SW 1271 (cell line): ENCODE data around the gene SYT14.
"Not testable (repeated sequence)": the region's sequence is repeated elsewhere in the genome, so short reads cannot be mapped to it uniquely, and the experiment has no call there.

Experiments used
- DNase-seq, 2 experiments: peaks; one replicate each; lab custom pipeline; 2025; lab: John Stamatoyannopoulos, UW

The SYT14 gene

DNA sequence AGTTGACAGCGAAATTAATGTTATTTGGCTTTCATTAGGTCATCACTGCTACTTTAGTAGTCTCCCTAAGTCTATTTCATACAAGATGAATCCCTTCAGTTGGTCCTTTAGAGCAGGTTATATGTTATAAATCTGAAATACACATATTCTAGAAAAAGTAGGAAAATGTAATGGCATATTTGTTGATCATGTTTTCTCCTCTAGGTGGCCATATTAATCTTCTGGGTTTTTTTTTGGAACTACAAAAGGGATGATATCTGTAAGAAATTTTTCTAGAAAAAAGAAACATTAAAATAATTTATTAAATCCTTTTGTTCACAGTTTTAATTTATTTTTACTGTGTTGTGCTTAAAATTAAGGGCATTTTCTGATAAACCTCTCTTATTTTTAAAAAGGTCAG is 87.9 kb downstream of the SYT14 start:
- no peak for DNase-seq

DNA sequence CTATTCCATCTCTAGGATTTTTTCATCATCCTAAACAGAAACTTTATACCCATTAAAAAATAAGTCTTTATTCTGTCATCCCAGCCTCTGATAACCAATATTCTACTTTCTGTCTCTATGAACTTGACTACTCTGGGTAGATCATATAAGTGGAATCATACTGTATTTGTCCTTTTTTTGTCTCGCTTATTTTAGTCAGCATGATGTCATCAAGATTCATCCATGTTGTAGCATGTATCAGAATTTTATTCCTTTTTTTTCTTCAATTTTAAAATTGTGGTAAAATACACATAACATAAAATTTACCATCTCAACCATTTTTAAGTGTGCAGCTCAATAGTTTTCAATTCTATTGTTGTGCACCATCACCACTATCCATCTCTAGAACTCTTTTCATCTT is 90.0 kb downstream of the SYT14 start:
- no peak for DNase-seq

DNA sequence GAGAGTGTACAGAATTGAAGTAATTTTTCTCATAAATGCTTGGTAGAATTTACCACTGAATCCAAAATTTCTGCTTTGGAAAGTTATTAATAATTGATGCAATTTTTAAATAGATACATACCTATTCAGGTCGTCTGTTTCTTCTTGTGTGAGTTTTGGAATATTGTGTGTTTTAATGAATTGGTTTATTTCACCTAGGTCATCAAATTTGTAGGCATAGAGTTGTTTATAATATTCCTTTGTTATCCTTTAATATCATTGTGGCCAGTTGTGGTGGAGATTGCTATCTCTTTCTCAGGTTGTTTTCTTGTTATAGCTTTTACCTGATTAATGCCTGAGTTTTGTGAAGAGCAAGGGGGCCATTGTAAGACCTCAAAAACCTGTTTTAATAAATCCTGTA is 93.5 kb downstream of the SYT14 start:
- no peak for DNase-seq

DNA sequence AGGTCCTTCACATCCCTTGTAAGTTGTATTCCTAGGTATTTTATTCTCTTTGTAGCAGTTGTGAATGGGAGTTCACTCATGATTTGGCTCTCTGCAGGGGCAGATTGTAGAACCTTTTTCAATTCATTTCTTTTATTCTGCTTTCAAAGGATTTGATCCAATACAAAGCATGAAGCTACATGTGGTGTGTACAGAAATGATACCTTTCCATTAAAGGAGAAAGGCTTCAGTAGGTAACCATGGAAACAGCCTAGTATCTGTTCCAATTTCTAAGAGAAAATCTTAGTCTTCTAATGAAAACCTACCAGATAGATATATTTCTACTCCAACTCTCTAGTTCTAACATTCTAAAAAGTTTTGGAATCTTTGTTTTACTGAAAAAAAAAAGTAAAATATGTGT is 105.0 kb downstream of the SYT14 start:
- no peak for DNase-seq

DNA sequence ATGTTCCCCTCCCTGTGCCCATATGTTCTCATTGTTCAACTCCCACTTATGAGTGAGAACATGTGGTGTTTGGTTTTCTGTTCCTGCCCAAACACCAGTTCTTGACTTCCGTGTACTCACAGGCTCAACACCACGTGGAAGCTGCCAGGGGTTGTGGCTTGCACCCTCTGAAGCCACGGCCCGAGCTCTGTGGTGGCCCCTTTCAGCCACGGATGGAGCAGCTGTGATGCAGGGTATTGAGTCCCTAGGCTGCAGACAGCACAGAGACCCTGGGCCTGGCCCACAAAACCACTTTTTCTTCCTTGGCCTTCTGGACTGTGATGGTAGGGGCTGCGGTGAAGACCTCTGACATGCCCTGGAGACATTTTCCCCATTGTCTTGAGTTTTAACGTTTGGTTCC is 111.6 kb downstream of the SYT14 start:
- DNase-seq, result no peak

DNA sequence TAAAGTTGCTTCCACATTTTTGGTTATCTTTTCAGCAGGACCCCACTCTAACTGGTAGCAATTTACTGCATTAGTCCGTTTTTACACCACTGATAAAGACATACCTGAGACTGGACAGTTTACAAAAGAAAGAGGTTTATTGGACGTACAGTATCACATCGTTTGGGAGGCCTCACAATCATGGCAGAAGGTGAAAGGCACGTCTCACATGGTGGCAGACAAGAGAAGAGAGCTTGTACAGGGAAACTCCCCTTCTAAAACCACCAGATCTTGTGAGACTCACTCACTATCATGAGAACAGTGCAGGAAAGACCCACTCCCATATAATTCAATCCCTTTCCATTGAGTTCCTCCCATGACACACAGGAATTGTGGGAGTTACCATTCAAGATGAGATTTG is 112.5 kb downstream of the SYT14 start:
- DNase-seq, result not testable (repeated sequence)

DNA sequence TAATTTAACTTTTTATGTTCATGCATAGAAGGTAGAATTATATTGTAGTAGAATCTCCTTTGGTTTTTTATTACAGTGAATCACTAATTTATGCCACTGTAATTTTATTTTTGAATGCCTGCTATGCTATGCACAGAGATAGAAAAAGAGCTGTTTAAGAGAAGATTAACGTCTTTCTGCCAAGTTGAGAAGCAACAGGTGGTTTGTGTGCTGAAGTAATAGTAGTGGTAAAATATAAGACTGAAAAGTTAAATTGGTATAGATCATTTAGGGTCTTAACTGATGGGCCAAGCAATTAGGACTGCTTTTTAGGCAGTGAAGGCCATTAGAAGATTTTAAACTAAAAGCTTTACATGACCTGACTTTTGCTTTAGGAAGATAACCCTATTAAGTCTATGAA is 115.1 kb downstream of the SYT14 start:
- no peak for DNase-seq

DNA sequence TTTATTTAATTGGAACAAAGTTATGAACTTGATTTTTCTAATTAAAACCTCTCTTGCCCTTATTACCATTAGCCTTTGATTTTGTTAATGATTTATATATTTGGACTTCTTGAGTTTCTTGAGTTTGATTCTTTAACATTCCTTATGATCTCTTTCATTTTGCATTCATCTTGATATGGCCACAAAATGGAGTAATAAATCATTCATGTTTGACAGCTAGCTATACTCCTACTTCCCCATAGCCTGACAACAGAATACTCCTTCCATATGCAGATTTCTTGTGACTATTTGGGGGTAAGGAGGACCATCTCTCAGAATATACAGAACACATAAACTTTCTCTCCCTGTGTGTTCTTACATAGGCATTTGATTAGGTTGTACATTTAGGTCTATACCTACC is 119.6 kb downstream of the SYT14 start:
- DNase-seq, result no peak

DNA sequence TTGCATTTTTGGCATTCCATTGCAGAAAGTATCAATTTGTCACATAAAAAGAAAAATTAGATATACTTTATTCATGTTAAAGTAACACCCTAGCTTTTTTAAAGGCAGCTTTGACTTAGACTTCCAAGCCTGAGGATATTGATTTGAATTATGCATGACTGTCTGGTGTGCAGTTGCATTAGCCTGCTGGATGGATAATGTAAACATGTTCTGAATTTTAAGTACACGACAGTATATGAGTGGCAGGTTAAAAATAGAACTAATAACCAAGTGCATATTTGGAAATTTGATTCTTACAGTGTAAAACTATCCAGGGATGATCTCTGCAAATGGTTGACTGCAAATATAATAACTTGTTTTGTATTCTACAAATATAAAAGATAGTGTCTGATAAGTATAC is 124.0 kb downstream of the SYT14 start:
- DNase-seq, result no peak

DNA sequence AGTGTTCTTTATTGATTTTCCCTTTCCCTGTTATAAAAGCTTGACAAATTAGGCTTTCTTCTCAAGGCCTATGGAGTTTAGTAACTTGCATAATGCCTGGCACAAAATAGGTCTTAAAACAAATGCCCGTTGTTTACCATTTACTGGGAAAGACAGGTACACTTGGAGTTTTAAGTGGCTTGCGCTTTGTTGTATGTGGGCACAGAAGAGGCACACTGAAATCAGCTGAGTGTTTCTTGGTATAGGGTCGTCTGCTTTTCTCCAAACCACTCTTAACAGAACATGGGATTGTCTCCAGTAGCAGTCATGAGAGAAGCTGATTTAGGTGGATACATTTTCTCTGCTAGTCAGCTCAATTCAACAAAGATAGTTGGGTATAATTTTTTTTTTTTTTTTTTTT is 132.5 kb downstream of the SYT14 start:
- DNase-seq, result no peak

DNA sequence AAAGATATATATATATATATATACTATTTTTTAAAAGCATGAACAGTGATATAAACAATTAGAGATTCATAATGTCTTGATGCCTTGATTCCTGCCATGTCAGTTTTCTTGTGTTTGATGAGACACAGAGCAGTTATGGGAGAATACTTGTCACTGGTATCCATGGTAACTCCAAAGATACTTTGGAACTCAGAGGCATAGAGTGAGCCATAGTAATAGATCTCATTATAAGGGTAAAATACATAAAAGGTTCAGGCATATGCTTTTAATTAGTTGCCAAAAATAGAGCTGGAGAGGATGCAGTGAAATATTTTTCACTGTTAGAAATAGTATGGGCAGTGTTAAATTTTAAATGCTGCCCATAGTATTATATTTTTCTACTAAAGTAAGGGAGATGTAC is 134.1 kb downstream of the SYT14 start:
- no peak for DNase-seq

DNA sequence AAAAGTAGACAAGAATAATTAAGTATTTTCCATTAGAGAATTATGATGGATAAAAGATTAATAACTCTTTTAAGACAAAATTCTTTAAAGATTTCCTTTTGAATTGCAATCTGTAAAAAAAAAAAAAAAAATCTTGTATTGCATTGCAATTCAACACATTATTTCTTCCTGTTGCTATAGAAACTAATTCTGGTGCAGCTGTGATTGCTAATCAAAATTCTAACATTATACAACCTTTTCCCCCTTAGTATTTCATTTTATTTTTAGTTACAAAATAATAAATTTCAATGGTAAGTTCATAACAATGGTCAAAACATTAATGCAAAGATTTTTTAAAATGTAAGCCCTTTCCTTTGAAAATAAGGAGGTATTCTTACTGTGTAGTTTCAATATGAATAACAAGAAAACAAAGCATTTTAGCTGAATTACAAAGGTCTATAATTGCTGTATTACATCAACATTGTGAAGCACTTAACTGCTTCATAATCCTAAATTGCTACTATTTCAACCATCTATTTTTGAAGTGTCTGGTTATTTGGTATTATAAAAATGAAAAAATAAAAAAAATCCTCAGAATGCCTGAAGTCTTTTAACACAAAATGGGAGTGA is 135.0 kb downstream of the SYT14 start:
- no peak for DNase-seq

DNA sequence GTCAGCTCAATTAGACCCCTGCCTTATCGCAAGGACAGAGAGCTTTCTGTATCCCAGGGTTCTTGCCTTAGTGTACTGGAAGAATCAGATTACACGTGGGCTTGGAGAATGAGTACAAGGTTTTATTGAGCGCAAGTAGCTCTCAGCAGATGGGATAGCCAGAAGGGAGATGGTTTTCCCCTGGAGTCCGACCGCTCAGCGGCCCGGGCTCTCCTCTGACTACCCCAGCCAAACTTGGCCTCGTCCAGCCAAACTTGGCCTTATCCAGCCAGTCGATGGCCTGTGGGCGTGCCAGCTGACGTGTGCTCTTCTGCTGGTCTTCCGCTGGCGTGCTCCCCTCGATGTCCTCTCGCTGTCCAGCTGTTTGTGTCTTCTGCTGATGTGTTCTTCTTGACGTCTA is 136.9 kb downstream of the SYT14 start:
- no peak for DNase-seq

DNA sequence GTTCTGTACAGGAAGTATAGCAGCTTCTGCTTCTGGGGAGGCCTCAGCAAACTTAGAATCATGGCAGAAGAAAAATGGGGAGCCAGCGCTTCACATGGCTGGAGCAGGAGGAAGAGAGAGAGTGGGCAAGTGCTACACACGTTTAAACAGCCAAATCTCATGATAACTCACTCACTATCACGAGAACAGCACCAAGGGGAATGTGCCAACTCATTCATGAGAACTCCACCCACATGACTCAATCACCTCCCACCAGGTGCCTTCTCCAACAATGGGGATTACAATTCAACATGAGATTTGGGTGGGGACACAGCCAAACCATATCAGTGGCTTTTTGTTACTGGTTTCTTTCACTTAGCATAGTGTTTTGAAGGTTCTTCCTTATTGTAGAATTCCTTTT is 138.6 kb downstream of the SYT14 start:
- DNase-seq, result no peak

DNA sequence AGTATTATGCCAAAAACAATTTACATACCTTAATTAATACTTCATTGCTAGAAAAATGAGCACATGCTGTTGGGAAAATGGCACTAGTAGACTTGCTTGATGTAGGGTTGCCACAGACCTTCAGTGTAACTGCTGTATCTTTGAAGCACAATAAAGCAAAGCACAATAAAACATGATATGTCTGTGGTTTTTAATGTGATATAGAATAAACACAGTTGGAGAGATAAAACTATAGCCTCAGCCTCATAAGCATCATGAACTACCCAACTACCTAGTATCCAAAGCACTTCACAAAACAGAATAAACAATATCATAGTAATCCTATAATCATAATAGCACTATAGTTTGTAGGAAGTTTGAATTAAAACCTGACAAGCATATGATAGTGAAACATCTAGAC is 143.5 kb downstream of the SYT14 start:
- DNase-seq, result no peak

DNA sequence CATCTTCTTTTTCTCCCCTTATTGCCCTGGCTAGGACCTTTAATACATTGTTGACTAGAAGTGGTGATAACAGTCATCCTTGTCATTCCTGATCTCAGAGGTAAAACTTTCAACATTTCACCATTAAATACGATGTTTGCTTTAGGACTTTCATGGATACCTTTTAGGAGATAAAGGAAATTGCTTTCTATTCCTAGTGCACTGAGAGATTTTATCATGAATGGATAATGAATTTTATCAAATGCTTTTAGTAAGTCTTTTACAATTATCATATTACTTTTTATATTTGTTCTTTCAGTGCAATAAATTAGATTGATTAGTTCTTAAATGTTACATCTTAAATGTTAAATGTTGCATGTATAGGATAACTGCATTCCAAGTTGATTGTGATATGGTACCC is 147.3 kb downstream of the SYT14 start:
- DNase-seq, result no peak

DNA sequence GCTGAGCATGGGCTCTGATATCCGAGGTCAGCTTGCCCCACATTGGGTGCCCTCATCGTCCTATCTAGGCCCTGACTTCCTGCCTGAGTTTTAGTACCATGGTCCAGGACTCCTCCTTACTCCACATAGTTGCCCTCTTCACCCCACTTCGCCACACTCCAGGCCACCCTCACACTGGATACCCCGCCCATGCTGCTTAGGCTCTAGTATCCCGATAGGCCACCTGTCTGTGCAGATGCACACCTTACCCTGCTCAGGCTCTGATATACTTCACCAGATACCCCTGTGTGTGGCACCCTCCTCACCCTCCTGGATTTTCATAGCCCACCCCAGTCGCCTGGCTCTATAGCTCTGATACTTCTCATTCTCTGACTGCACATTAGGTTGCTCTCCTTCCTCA is 149.0 kb downstream of the SYT14 start:
- DNase-seq, result no peak

DNA sequence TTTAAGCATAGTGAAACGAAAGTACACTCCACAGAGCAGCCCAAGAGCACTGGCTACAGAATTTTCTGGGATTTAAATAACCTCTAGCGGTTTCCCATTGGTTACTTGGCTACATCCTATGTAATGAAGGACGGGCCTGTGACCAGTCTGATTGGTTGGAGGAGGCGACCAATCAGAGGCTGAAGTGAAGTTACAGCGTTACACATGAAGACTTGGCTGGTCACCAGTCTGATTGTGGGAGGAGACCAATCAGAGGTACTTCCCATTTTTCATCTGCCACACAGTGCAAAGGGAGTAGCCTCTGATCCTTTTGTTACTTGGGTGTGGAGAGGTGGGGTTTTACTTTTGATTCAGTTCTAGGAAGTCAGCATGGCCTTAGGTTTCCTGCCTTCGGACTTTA is 151.8 kb downstream of the SYT14 start:
- no peak for DNase-seq

DNA sequence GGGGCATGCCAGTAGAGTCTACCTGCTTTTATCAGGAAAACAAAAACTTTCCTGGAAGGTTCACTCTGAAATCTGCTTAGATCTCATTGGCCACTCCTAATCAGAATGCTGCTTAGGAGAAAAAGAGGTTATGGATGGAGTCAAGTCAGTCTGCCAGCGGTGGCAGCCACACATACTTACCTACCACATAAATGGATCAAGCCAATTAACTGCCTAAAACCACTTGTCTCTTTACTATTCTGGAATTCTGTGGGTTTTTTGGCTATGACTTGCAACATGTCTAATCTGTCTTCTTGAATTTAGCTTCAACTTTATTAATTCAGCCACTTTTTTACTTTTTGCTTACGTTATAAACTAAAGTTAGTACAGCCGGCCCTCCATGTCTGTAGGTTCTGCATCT is 154.3 kb downstream of the SYT14 start:
- DNase-seq, result no peak

DNA sequence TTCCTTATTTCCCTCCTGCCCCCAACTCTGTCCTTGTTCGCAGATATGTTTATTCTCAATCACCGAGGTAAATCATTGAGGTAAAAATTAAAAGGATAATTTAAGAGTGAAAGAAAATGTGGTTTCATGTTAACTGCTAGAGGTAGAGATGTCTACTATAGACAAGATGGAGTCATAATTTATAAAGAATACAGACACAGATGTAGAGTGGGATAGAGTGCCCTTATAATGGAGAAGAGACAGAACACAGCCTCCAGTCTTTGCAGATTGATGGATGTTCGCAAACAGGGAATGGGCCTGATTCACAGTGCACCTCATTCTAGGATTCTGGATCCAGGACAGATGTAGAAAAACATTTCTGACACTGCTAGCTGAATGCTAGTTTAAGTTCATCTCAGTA is 155.4 kb downstream of the SYT14 start:
- no peak for DNase-seq

DNA sequence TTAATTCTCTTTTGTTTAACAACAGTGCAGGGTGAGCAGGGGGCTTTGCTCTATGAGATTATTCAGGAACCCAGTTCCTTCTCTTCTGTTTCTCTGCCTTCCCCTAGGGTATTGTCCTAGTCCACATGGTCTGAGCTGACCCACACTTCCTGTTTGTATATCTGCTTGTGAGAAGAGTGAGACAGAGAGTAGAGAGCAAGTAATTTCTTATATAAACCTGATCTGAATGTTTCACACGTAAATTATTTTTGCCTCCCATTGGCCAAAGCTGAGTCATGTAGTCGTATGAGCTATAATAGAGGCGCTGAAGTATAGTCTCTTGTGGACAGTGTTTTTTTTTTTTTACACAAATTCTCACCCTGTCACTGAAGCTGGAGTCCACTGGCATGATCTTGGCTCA is 160.3 kb downstream of the SYT14 start:
- no peak for DNase-seq

DNA sequence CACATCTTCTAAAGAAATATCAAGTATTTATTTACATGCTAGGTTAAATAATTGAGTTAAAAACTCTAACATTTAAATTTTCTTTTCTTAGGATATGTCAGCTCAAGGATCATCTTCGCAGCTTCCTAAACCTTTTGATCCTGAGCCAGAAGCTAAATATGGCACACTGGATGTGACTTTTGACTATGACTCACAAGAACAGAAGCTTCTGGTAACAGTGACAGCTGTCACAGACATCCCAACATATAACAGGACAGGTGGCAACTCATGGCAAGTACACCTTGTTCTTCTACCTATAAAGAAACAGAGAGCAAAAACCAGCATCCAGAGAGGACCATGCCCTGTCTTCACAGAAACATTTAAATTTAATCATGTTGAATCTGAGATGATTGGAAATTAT is 161.9 kb downstream of the SYT14 start:
- no peak for DNase-seq

DNA sequence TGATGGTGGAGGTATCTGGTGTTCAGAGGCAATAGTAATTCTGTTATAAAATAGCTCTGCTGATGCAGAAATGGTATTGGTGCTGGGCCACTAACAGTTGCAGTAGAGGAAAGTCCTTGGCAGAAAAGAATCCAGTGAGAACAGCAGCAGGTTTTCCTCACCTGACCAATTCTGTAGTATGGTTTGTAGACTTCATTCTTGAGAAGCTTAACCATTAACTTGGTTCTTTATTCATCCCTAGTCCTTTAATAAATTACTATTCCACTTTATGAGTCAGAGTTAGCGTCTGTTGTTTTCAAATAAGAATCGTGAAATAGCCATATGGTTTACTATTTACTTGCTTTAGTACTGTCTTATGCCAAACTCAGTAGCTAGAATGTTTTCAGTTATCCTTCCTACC is 166.1 kb downstream of the SYT14 start:
- no peak for DNase-seq

DNA sequence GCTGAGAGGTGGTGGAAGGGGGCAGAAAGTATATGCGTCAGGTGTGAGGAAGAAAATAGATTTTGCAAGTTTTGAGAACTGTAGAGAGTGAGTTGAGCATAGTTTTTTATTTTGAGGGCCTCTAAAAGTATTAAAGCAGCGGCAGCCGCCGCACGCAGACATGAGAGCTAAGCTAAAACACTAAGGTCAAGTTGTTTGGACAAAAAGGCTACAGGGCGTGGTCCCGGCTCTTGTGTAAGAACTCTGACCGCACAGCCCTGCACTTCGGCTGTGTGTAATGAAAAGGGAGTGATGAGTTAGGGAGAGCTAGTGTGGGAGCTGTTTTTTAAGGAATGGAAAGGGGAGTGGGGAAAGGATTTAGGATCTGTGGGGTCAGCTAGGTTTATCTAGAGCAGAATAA is 174.9 kb downstream of the SYT14 start:
- DNase-seq, result not testable (repeated sequence)

DNA sequence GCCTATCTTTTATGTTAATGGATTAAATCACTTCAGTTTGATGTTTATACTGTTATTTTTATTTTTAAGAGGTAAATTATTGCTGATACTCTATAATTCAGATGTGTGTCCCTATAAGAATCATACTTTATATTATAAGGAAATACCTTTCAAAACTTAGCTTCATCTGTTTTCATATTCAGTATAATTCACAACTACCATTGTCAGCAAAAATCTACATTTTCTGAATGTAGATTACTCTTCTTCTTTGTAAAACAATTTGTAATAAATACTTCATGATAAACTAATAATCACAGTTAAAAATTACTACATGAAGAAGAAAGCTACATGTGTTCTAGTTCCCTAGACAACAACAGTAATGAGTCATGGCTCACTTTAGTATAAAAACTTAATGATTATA is 179.2 kb downstream of the SYT14 start:
- DNase-seq, result no peak
